ENCODE measurements around the gene SLC5A6. TPM values are rescaled to one million over a fixed set of nuclear protein-coding genes. Genes with fewer than 3 reads are reported as not detected.

SLC5A6 gene
- total RNA-seq, 2 experiments from 2014 or later: 34.9 to 37.7 TPM

DNA sequence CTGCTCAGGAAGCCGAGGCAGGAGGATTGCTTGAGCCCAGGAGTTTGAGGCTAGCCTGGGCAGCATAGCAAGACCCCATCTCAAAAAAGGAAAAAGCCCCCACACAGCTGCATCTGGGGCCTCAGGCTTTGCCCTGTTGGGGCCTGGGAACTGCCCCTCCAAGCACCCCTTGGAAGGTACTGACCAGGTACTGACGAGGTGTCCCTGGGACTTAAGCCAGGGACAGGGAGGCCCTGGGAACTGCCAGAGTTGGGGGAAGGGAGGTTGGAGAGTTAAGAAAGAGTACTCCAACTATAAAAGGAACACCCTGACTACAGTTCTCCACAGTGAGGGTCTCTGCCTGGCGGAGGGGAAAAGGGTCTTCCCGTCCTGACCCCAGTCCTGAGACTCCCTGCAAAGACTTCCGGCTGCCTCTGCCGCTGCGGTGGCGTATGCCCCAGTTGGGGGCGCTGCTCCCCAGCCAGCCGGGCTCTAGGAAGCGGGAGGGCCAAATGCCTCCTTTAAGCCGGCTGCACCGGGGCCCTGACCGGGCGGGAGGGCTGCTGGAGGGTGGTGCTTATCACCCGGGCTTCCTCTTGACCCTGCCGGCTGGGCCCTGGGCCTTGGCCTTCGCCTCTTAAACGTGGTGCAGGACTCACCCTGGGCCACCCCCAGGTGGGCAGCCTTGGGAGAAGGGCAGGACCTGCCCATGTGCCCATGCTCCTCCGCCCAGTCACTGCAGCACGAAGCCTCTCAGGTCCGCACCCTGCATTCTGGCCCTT is 38.0 kb upstream of the SLC5A6 start:
- DNase-seq (peak; percentile 77), ATAC-seq (peak; percentile 94)
- Mint-ChIP-seq H3K9me3 (no peaks in the 10 kb centered on the region), H3K4me1 (ENCODE audit: low read depth) (no peaks in the 10 kb centered on the region), H3K36me3 (ENCODE audit: low read depth) (no peaks in the 10 kb centered on the region), H3K27ac (no peak overlapping the region), H3K4me3 (no peak overlapping the region), H3K27me3 (peaks cover 9% of the 10 kb centered on the region)
- ChIA-PET POLR2A (interaction anchor here (0.6 to 2.4 kb wide), 7 partner anchors 9 to 119 kb away, joined by 3 to 18 read pairs (median 3); no protein-coding TSS in a partner anchor), CTCF (interaction anchor here (0.7 to 7.0 kb wide), 17 partner anchors 8 to 53 kb away, joined by 3 to 122 read pairs (median 4); partner anchors contain the start of gene TRIM54)
- intact Hi-C loops (cut with micrococcal nuclease): loop anchor here (2.0 kb wide), 1 partner anchor 31 kb away; no protein-coding TSS in a partner anchor
- TF ChIP-seq, protein P1, sequence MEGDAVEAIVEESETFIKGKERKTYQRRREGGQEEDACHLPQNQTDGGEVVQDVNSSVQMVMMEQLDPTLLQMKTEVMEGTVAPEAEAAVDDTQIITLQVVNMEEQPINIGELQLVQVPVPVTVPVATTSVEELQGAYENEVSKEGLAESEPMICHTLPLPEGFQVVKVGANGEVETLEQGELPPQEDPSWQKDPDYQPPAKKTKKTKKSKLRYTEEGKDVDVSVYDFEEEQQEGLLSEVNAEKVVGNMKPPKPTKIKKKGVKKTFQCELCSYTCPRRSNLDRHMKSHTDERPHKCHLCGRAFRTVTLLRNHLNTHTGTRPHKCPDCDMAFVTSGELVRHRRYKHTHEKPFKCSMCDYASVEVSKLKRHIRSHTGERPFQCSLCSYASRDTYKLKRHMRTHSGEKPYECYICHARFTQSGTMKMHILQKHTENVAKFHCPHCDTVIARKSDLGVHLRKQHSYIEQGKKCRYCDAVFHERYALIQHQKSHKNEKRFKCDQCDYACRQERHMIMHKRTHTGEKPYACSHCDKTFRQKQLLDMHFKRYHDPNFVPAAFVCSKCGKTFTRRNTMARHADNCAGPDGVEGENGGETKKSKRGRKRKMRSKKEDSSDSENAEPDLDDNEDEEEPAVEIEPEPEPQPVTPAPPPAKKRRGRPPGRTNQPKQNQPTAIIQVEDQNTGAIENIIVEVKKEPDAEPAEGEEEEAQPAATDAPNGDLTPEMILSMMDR (IDR thresholded peaks at IDR 0.05): peak; percentile 91

DNA sequence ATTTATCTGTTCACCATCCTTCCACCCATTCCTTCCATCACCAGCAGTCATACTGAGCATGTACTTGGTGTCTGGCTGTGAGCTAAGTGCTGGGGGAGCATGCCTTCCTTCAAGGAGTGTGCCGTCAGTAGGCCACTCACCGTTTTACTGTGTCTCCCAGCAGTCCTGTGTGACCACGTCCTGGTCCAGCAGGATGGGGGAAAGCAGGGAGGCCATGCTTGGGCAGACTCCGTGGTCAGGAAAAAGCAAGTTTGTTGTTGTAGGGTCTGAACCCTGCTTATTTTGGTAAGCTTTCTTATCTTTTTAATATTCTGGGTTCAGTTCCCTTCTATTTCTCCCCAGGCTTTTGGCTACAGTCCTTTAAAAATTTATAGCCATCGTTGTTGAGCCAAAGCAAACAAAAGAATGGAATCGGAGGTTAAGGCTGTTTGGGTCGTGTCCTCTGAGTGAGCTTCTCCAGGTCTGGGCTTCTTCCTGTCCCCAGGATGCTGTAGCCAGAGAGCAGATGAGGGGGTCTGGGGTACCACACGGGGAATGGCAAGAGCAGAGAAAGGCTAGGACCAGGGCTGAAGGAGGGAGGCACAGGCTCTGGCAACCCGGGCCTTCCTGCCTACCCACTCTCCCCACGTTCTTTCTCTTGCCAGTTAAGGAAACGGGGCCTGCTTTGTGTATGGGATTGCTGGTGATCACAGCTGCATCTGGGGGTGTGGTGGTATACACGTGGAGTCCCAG is 37.3 kb upstream of the SLC5A6 start:
- DNase-seq (no peak), ATAC-seq (no peak)
- Mint-ChIP-seq H3K27ac (no peak overlapping the region), H3K36me3 (ENCODE audit: low read depth) (no peaks in the 10 kb centered on the region), H3K4me3 (no peak overlapping the region), H3K9me3 (no peaks in the 10 kb centered on the region), H3K4me1 (ENCODE audit: low read depth) (no peaks in the 10 kb centered on the region), H3K27me3 (peaks cover 2% of the 10 kb centered on the region)
- intact Hi-C loops (cut with micrococcal nuclease): loop anchor here (2.0 kb wide), 1 partner anchor 31 kb away; no protein-coding TSS in a partner anchor
- TF ChIP-seq, protein P1 (IDR thresholded peaks at IDR 0.05): no peak
- ChIA-PET CTCF (interaction anchor here (0.8 to 7.0 kb wide), 10 partner anchors 8 to 54 kb away, joined by 3 to 122 read pairs (median 4); partner anchors contain the start of gene TRIM54), POLR2A (interaction anchor here (0.6 to 2.4 kb wide), 11 partner anchors 14 to 120 kb away, joined by 3 to 18 read pairs (median 4); partner anchors contain the start of genes MPV17 and TRIM54)

DNA sequence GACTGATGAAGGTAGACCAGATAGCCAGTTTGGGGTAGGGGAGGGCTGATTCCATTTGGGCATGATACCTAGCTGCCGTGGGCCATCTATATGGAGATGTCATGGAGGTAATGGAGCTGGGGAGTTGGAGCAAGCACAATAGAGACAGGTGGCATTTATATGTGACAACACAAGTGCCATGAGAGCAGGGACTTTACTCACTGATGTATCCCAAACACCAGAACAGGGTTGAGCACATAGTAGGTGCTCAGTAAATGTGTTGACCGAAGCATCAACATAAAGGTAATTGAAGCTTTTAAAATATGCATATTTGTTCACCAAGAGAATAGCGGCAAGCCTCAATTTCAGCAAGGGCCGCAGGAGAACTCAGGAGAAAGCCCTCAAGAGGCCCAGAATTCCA is 35.8 kb upstream of the SLC5A6 start:
- no peaks in the 10 kb centered on the region for H3K36me3 Mint-ChIP-seq (ENCODE audit: low read depth)
- CTCF ChIA-PET: interaction anchor here (1.9 to 7.0 kb wide), 2 partner anchors 33 to 55 kb away, joined by 12 to 122 read pairs; partner anchors contain the start of gene TRIM54
- H3K9me3 Mint-ChIP-seq: no peaks in the 10 kb centered on the region
- H3K27me3 Mint-ChIP-seq: peaks cover 2% of the 10 kb centered on the region
- DNase-seq: no peak
- no peak overlapping the region for H3K27ac Mint-ChIP-seq
- no peaks in the 10 kb centered on the region for H3K4me1 Mint-ChIP-seq (ENCODE audit: low read depth)
- intact Hi-C loops (cut with micrococcal nuclease): loop anchor here (2.0 kb wide), 1 partner anchor 33 kb away; no protein-coding TSS in a partner anchor
- TF ChIP-seq, protein P1 (IDR thresholded peaks at IDR 0.05): no peak
- H3K4me3 Mint-ChIP-seq: no peak overlapping the region
- POLR2A ChIA-PET: interaction anchor here (0.6 to 2.4 kb wide), 8 partner anchors 13 to 34 kb away, joined by 3 to 18 read pairs (median 4); partner anchors contain the start of gene TRIM54
- ATAC-seq: no peak

DNA sequence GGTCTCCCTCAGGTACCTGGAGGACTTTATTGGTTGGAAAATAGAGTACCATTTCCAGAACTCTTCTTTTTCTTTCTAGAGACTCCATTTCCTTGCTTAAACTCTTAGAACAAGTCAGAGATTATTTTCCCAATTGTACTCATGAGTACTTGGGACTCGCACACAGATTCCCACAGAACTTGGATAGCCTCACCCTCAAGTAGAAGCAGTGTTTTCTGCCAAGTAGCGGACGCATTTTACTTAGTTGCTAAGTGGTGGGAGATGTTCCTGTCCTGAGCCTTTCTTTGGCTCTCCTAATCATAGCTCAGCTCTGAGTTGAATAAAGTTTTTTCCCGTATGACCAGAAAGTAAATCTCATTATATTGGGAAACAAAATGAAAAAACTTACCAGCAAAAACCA is 33.6 kb upstream of the SLC5A6 start:
- intact Hi-C loops (cut with micrococcal nuclease): no loop called here
- no peak overlapping the region for H3K4me3 Mint-ChIP-seq
- ATAC-seq: no peak
- no peak for DNase-seq
- H3K9me3 Mint-ChIP-seq: no peaks in the 10 kb centered on the region
- ChIA-PET CTCF (interaction anchor here (2.0 to 2.1 kb wide), 2 partner anchors 34 to 58 kb away, joined by 4 to 6 read pairs; no protein-coding TSS in a partner anchor), POLR2A (interaction anchor here (1.4 kb wide), 1 partner anchor 9 kb away, joined by 3 read pairs; no protein-coding TSS in a partner anchor)
- H3K27ac Mint-ChIP-seq: no peak overlapping the region
- peaks cover 10% of the 10 kb centered on the region for H3K36me3 Mint-ChIP-seq (ENCODE audit: low read depth)
- TF ChIP-seq, protein P1 (IDR thresholded peaks at IDR 0.05): no peak
- no peaks in the 10 kb centered on the region for H3K4me1 Mint-ChIP-seq (ENCODE audit: low read depth)
- no peaks in the 10 kb centered on the region for H3K27me3 Mint-ChIP-seq
